Stimulated activated CD4-positive, alpha-beta T cell treated with anti-CD3 and anti-CD28 coated beads, Interleukin-1b, Interleukin-23, amount 100 ng/mL, for 48 hours (primary cell): ENCODE measurements around the gene ZBTB34.

Experiments used
- DNase-seq: peaks from one replicate; pipeline ENCODE4 v3.0.0-alpha.2; 2020

The ZBTB34 gene

DNA sequence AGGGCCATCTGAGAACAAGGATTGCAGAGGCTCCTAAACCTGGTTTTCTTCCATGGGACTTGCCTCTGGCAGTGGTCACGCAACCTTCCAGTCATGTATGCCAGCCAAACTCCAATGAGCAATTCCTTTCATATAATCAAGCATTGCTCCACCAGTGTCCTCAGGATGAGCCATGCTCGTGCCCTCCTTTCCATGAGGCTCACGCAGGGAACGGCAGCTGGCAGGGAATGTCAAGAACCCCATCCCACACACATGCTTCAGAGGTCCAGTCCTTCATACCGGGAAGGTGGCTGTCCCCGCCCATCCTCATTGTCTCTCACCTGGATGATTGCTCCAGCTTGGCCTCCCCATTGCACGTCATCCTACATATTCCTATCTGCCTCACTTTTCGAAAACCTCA lies 13.4 kb upstream of the ZBTB34 start:
- DNase-seq = no peak

DNA sequence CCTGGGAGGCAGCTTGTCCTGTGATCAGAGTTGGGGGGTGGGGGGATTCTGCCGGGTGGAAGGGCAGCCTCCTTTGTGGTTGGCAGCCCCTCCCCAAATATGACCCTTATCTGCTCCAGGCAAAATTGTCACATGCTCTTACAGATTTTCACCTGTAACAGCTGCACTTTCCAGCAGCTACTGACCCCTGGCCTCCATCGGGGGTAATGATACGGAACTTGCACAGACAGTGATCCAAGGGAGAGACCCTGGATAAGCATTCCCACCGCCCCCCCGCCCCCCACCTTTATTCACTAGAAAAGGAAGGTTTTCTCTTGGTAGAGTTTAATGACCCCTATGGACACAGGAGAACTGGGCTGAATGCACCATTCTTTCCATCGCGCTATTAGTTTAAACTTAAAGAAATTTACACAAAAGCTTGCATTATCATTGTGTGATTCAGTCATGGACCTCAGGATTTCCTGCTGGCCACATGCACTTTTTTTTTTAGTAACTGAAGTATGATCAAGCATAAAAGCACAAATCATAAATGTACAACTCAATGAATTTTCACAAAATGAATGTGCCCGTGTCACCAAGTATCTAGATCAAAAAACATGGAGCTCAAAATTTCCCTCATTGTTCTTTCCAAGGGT lies 10.7 kb upstream of the ZBTB34 start:
- DNase-seq = no peak

DNA sequence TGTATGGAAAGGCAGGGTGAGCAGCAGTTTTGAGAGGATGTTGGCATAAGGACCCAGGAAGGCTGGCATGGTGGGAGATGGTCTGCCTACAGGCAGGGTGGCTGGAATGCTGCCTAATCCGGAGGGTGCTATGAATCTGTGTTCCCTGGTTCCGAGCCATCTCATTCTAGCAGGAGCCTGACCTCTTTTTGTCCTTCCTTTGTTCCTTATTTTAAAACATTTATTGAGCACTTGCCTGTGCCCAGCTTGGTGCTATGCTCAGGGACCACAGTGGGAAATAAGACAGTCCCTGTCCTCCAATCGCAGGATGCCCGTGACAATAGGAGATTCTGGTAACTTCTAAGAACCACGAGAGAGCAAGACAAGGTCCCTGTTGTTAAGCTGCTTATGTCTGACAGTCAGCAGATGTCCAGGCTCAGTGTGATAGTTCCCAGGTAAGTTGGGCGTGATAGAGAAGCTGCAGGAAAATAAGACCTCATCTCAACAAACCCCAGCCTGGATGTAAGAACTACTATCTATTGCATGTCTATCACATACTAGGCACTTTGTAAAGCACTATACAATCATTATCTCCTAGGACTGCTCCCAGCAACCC lies 9.1 kb upstream of the ZBTB34 start:
- DNase-seq = no peak

DNA sequence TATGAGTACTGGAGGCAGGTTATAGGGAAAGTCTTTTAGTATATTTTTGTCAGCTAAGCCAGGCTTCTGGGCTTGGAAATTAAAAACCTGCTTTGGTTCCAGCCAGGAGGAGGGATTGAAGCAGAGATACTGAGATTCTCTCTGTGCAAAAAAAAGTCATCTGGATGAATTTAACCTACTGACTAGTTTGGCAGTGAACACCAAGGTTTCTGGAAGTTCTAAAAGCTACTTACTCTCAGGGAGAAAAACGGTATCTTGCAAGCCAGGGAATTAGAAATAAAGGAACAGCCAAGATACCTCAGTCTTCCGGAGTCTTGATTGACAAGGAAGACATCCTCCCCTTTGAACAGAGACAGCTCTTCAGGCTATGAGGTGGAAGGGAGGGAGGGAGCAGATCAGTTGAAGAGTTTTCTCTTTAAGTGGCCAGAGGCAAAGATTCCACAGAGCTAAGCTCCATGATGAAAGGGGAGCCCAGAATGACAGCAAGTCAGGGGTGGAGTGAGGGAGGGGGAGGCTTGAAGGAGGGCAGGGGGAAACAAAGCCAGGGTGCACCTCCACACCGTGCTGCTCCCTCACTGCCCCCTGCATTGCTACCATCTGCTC lies 8.3 kb upstream of the ZBTB34 start:
- no peak for DNase-seq

DNA sequence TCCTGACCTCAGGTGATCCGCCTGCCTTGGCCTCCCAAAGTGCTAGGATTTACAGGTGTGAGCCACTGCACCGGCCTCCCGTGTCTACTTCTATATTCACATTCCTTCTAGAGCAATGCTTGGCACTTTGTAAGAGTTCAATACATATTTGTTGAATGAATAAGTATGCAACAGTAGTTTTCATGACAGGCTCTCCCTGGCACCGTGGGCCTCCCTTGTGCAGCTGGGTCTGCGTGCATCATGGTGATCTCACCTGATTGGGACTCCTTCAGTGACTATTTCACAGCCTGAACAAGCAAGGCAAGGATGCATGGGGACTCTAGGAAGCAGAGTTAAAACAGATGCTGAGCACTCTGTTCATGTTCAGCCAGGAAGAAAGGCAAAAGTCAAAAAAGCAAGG lies 6.8 kb upstream of the ZBTB34 start:
- no peak for DNase-seq

DNA sequence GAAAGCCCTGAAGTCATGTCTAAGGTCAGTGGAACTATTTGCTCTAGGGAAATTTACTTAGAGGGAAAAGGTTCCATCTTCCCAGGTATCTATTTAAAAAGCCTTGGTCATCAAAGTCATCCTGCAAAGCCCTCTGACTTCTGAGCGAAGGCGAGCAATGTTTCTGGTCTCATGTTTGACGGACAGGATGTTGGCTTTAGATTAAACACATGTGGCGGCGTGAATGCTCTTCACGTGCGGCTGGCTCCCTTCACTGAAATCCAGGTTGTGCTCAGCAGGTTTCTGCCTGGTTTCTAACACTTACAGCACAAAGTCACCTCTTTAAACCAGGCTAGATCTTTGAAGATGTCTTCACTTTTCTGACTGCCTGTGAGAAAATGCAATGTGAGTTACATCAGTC lies 5.7 kb upstream of the ZBTB34 start:
- DNase-seq = no peak

DNA sequence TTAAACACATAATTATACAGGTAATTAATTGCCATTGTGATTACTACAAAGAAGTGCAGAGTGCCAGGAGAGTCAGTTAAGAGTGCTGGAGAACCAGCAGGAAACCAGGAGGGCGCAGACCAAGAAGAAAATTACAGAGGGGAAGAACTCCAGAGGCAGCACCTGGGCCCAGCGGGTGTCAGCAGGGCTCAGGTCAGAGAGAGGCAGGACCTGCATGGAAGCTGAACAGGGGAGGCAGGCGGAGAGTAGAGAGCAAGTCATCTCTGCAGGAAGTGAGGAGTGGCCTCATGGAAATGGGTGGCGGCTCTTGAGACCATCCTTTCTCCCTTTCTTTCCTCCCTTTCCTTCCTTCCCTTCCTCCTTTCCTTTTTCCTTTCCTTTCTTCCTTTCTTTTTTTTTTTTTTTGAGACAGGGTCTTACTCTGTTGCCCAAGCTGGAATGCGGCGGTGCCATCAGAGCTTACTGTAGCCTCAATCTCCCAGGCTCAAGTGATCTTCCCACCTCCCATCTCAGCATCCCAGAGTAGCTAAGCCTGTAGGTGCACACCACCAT lies 4.0 kb upstream of the ZBTB34 start:
- DNase-seq = no peak

DNA sequence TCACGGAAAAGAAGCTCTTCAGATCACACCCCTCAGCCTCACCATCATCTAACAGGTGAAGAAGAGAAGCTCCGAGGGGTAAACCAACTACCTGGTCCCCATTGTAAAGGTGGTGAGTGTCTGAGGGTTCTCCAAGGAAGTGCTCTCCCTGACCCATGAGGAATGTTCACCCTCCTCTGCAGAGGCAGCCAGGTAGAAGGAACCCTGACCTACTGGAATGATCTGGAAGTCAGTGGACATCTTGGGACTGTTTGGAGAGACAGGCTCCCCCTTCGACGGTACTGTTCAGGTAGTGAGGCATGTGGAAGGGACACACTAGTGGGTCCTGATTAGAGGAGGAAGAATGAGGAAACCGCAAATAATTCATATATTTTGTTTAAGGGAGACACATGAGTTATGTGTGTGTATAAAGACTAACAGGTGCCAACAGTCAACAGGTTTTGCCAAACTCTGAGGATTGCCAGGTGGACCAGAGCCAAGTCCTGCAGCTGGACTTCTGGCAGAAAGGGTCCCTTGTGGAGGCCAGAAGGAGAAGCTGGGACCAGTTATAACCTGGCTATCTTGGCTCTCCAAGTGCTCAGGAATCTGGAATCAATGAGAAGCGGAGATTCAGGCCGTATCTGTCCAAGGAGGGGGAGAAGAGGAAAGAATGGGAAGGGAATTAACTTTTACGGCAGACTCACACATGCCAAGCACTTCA lies 3.0 kb upstream of the ZBTB34 start:
- DNase-seq = no peak

DNA sequence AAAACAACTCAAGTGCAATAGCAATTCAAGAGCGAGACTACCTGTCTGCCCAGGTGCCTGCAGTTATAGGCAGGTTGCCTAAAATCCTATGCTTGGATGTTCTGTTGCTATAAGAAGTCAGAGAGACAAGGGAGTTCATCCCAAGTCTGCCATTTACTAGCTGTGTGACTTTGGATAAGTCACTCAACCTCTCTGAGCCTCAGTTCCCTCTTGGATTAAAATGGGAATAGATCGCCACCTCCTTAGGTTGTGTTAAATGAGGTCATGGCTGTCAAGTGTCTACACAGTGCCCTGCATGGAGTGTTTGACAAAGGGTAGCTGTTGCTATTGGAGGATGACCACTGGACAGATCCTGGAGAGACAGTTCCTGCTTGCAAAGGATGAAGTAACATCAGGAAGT lies 1.3 kb upstream of the ZBTB34 start:
- no peak for DNase-seq

DNA sequence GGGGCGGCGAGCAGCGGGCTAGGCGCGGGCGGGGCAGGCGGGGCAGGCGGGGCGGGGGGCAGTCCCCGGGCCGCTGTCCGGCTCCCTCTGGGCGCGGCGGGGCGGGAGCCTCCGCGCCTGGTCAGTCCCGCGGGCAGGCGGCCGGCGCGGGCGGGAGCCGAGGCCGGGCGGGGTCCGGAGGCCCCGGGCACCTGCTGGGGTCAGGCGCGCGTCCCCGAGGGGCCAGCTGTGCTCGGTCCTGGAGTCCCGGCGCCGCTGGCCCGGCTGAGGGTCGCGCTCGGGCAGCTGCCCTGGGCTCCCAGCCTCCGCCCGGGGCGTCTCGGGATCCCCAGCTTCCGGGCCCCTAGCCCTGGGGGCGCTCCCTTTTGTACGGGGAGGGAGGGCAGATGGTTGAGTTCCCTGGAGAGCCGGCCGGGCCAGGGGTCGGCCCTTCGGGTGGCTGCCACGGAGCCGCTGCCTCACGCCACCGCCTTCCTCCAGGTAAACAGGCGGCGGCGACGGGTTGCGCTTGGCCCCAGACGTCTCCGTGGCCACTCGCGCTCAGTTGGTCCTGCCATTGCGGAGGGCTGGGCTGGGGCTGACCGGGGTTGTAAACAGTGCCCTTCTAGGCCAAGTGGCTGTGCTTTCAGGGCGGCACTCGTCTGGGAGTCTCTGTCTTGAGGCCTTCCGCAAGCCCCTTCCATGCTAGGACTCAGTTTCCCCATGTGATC lies 473 bp downstream of the ZBTB34 start:
- peak; percentile 22 for DNase-seq

DNA sequence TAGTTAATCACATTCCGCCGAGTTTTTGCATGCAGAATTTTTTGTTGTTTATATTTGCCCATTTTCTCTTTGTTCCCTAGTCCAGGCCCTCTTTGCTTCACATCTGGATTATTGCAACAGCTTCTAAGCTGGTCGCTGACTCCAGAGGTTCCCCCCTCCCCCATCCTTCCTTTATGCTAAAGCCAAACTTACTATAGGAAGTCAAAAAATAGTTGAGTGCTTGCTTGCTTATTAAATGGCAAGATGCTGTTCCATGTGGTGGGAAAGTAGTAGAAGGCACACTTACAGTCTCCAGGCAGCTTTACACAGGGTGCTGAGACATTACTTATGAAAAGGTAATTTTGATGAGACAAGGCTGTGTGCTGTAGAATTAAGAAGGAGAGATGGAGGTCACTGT lies 1.3 kb downstream of the ZBTB34 start:
- no peak for DNase-seq

DNA sequence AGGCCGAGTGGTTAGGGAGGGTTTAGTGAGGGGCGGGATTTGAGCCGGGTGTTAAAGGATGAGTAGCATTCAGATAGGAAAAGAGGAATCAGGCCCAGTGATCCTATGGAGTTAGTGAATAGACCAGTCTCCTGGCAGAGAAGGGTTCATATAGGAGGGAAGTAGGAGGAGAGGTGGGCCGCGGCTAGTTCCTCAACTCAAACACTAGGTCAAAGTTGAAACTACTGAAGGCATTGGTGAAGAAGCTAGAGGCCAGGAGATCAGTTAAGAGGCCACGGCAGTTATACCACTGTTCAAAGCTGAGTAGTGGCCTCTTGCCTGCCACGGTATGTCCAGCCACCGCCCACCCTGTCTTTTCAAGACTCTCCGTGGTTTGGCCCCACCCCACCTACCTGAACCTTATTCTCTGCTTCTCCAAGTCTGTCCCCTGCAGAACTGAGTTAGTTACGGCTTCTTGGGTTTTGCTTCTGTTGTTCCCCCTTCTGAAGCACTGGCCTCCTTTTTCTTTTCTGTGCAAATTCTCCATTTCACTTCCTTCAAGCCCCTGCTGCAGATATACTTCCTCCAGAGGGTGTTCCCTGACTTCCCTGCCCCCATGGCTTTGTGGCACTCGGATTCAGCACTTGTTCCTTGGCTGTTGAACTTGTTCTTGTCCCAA lies 1.8 kb downstream of the ZBTB34 start:
- DNase-seq = no peak

DNA sequence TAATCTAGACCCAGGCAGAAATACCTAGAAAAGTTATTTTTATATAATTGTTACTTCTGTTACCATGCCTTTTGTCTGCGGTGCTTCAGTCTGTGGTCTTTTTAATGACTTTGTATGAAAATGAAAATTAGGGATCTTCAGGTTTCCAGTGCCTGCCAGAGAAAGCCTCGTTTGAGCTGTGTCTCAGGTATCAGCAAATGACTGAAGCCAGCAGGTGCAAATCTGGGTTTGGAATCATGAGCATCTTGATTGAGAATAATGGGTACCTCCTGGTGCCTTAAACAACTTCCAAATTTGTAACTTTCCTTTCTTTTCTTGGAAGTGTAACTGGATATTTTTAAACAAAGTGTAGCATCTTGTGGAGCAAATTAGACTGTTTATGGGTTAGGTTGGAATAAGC lies 4.3 kb downstream of the ZBTB34 start:
- DNase-seq = no peak

DNA sequence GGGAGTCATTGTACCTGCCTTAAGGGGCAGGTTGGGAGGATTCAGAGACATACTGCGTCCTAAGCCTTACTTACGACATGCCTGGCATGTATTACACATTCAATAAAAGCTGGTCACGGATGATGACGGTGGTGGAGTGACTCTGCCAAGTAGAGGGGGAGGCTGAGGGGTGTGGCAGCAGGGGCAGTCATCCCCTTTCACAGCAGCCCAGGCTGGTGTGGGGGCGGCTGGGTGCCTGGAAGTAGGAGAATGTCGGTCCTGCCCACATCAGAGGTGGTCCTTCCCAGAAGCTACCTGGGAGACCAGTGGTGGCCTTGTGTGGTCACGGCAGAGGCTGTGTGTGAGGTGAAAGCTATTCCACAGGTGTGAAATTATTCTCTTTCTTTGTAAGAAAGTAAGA lies 8.9 kb downstream of the ZBTB34 start:
- DNase-seq = no peak

DNA sequence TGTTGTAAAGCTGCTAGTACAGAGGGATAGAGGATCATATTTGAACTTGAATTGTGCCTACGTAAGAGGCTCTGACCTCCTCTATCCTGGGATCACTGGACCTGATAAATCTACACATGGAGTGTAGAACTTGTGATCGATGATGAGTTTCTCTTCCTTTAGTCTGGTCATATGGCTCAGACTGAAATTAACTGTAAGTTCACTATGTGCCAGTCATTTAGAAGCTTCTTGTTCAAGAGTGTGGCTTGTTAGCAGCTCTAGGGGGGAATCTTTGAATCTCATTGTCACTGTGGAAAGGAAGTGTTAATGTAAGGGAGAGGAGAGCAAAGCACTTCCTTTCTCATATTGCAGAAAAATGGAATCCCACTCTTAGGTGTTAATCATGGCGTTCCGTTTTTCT lies 12.1 kb downstream of the ZBTB34 start:
- DNase-seq = no peak

DNA sequence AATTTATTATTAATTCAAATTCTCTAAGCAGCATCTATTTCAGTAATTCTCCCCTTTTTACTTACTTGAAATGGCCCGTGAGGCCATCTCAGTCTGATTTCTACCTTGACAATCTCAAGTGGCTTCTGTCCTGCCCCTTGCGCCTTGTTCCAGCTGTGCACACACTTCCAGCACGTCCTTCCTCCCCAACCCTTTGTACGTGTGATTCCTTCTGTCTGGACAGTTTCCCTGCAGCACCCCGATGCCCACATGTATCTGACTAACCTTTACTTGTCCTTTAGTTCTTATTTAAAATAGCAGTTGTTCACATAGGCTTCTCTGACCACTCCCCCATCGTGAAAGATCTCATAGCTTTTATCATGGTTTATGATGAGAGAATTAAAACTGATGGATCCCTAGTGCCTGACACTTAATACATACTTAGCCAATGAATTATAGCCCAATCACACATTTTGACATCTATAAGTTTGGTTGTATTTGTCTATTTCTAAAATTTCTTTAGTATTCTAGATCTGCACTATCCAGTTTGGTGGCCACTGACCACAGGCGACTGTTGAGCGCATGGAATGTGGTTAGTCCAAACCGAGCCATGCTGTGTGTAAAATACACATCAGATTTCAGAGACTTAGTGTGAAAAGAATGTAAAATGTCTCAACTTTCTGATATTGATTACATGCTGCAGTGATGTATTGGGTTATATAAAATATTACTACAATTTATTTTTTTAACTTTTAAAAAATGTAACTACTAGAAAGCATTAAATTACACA lies 14.3 kb downstream of the ZBTB34 start:
- DNase-seq = no peak

DNA sequence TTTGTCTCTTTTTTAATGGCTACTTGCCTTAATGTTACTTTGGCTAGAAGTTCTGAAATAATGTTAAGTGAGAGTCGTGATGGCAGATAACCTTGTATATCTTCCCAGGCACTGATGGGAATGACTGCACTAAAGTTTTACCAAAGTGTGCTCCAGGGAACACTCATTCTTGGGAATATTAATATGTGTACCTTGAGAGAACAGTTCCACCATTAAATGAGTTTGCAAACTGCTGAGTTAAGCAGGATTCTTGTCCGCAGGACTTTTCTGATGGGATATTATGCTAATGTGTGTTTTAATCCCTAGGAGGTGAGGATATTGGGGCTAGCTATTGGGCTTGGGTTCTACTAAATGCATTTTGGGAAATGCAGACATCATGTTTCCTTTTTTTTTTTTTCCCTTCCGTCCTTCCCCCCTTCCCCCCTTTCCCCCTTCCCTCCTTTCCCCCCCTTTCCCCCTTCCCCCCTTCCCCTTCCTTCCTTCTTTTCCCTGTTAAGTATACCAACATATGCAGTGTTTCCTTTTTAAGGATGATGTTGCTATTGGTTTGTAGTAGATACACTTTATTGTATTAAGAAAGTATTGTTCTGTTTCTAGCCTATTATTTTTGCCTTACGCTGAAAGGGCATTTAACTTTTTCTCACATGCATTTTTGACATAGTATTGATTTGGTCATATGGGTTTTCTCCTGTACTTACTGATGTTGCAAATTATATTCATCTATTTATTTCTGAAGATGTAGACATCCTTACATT lies 15.5 kb downstream of the ZBTB34 start:
- DNase-seq = no peak

DNA sequence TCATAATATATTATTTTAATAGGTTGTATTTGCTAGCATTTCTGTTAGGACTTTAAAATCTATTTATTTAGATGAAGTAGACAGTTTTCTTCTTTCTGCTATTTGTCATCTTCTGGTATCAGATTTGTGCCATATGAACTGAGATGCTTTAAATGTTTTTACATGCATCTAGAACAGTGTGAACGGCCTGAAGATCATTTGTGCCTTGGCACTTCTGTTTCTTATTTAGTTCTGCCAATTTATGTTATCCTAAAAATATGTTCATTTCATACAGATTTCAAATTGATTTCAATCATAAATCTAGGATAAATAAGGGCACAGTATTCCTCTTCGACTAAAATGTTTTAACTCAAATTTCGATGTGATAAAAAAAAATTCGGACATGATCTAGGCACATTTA lies 16.1 kb downstream of the ZBTB34 start:
- DNase-seq = no peak

DNA sequence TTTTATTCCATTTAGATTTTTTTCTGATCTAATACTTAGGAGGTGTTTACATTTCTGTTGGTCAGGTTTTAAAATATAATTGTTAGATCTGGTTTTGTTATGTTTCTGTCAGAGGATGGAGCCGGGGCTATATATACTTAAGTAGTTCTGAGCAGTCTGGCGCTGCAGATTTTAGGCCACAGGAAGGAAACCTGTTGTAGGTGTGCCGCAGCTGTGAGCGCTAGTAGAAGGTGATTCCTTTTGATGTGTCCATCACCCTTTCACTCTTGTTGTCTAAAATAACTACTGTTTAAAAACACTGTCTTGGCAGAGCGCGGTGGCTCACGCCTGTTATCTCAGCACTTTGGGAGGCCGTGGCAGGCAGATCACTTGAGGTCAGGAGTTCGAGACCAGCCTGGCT lies 17.0 kb downstream of the ZBTB34 start:
- DNase-seq = no peak

DNA sequence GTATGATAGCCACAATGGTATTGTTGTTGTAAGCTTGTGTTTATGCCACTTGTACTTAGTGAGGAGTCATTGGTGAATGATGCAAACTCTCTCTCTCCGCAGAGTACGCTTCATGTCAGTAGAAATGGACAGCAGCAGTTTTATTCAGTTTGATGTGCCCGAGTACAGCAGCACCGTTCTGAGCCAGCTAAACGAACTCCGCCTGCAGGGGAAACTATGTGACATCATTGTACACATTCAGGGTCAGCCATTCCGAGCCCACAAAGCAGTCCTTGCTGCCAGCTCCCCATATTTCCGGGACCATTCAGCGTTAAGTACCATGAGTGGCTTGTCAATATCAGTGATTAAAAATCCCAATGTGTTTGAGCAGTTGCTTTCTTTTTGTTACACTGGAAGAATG lies 18.8 kb downstream of the ZBTB34 start:
- DNase-seq = no peak
